ENCODE data around the gene TRIP12.
A peak's percentile ranks its signal among the peaks of the same experiment; 100 is the strongest.

TRIP12 gene

GRCh38 chr2:229718057-229718456, 203.8 kb downstream of the TRIP12 start:
- no peak for DNase-seq (ENCODE audit: insufficient read length, low spot score)
- TF ChIP-seq CTCF (IDR thresholded peaks at IDR 0.05; ENCODE audit: insufficient read depth, missing control alignments), result no peak
- no peak for FAIRE-seq

GRCh38 chr2:229715895-229716507, 205.8 kb downstream of the TRIP12 start:
- peak; percentile 73 for TF ChIP-seq CTCF (IDR thresholded peaks at IDR 0.05; ENCODE audit: insufficient read depth, missing control alignments)
- no peak for DNase-seq (ENCODE audit: insufficient read length, low spot score)
- FAIRE-seq, result no peak

GRCh38 chr2:229714736-229715541, 206.9 kb downstream of the TRIP12 start:
- TF ChIP-seq CTCF (IDR thresholded peaks at IDR 0.05; ENCODE audit: insufficient read depth, missing control alignments), result no peak
- no peak for DNase-seq (ENCODE audit: insufficient read length, low spot score)
- no peak for FAIRE-seq

GRCh38 chr2:229714080-229714735, 207.6 kb downstream of the TRIP12 start, which contains the start of gene DNER:
Gene DNER (minus strand): TSS chr2:229714555. CDS start chr2:229714423, 132 bp downstream.
- DNase-seq (ENCODE audit: insufficient read length, low spot score) (peak; percentile 55), FAIRE-seq (no peak)
- TF ChIP-seq CTCF (IDR thresholded peaks at IDR 0.05; ENCODE audit: insufficient read depth, missing control alignments), result no peak
